HEK293 (cell line): ENCODE measurements around the gene CIAO1.
A peak's percentile ranks its signal among the peaks of the same experiment; 100 is the strongest.

Experiments
- CTCF ChIA-PET: fragments of 350-600 bp; formaldehyde crosslinking; extraction: SDS; loops from one replicate; lab custom pipeline; 2021; ENCODE audit warnings: antibody characterized with exemption; lab: Yijun Ruan, JAX
- POLR2A ChIA-PET: fragments of 300-600 bp; formaldehyde crosslinking; extraction: SDS; loops from one replicate; lab custom pipeline; 2020; ENCODE audit warnings: antibody characterized with exemption, inconsistent platforms; lab: Yijun Ruan, JAX
- H3K27ac ChIP-seq: fragments of 200-500 bp; sonication (Bioruptor generic); 2 replicates; pipeline ENCODE4 v1.5.1; 2014; ENCODE audit warnings: low read depth, low read length, control low read depth, inconsistent platforms; ENCODE audit errors: extremely low read depth
- H3K36me3 ChIP-seq, 2 experiments: fragments of 200-500 bp in 1 of 2; sonication (Bioruptor generic) in 1 of 2; 1 replicate in 1 of 2; 2 replicates in 1 of 2; pipeline ENCODE4 v1.5.1; 2014 to 2017; ENCODE audit warnings: inconsistent platforms in 2 of 2, low read length in 2 of 2; ENCODE audit not compliant: control insufficient read depth in 2 of 2, insufficient read depth in 1 of 2
- H3K4me1 ChIP-seq: fragments of 200-500 bp; sonication (Bioruptor generic); 2 replicates; pipeline ENCODE4 v1.5.1; 2014; ENCODE audit warnings: mild to moderate bottlenecking, low read length, inconsistent platforms; ENCODE audit not compliant: control insufficient read depth, insufficient read depth
- H3K4me3 ChIP-seq: 2 replicates; pipeline ENCODE4 v1.5.1; 2011; ENCODE audit warnings: low read depth, mild to moderate bottlenecking, control low read depth, low read length, moderate library complexity
- H3K9me3 ChIP-seq: fragments of 200-500 bp; sonication (Bioruptor generic); 2 replicates; pipeline ENCODE4 v1.5.1; 2014; ENCODE audit warnings: low read depth, low read length, inconsistent platforms; ENCODE audit not compliant: control insufficient read depth, insufficient read depth
- FEZF1 ChIP-seq: fragments of 450-650 bp; formaldehyde crosslinking; IDR thresholded peaks from 2 replicates; pipeline ENCODE4 v1.5.1; 2016; ENCODE audit warnings: missing biosample characterization, missing genetic modification characterization
- GLIS1 ChIP-seq: fragments of 450-650 bp; formaldehyde crosslinking; IDR thresholded peaks from 2 replicates; pipeline ENCODE4 v1.5.1; 2016; ENCODE audit warnings: missing biosample characterization, missing genetic modification characterization
- OVOL3 ChIP-seq: fragments of 450-650 bp; formaldehyde crosslinking; IDR thresholded peaks from 2 replicates; pipeline ENCODE4 v1.5.1; 2016; ENCODE audit warnings: missing biosample characterization, missing genetic modification characterization
- ZFP41 ChIP-seq: fragments of 450-650 bp; formaldehyde crosslinking; IDR thresholded peaks from 2 replicates; pipeline ENCODE4 v1.5.1; 2016; ENCODE audit warnings: missing biosample characterization, missing genetic modification characterization, borderline replicate concordance
- ZFP69B ChIP-seq: fragments of 450-650 bp; formaldehyde crosslinking; IDR thresholded peaks from 2 replicates; pipeline ENCODE4 v1.5.1; 2016; ENCODE audit warnings: missing biosample characterization, missing genetic modification characterization
- ZNF2 ChIP-seq: fragments of 450-650 bp; formaldehyde crosslinking; IDR thresholded peaks from 2 replicates; pipeline ENCODE4 v1.5.1; 2016; ENCODE audit warnings: missing biosample characterization, missing genetic modification characterization
- ZNF292 ChIP-seq: fragments of 450-650 bp; formaldehyde crosslinking; IDR thresholded peaks from 2 replicates; pipeline ENCODE4 v1.5.1; 2016; ENCODE audit warnings: low read depth, missing biosample characterization, missing genetic modification characterization, borderline replicate concordance
- ZNF311 ChIP-seq: fragments of 450-650 bp; formaldehyde crosslinking; IDR thresholded peaks from 2 replicates; pipeline ENCODE4 v1.5.1; 2017; ENCODE audit warnings: missing biosample characterization, missing genetic modification characterization, borderline replicate concordance
- ZNF510 ChIP-seq: fragments of 450-650 bp; formaldehyde crosslinking; IDR thresholded peaks from 2 replicates; pipeline ENCODE4 v1.5.1; 2018; ENCODE audit warnings: mild to moderate bottlenecking, missing genetic modification characterization, missing biosample characterization; ENCODE audit not compliant: insufficient replicate concordance
- ZNF529 ChIP-seq: fragments of 450-650 bp; formaldehyde crosslinking; IDR thresholded peaks from 2 replicates; pipeline ENCODE4 v1.5.1; 2017; ENCODE audit warnings: missing genetic modification characterization, missing biosample characterization; ENCODE audit not compliant: insufficient replicate concordance
- ZNF621 ChIP-seq: fragments of 450-650 bp; formaldehyde crosslinking; IDR thresholded peaks from 2 replicates; pipeline ENCODE4 v1.5.1; 2017; ENCODE audit warnings: missing biosample characterization, missing genetic modification characterization
- ZNF654 ChIP-seq: fragments of 450-650 bp; formaldehyde crosslinking; IDR thresholded peaks from 2 replicates; pipeline ENCODE4 v1.5.1; 2016; ENCODE audit warnings: low read depth, missing biosample characterization, missing genetic modification characterization
- ZNF768 ChIP-seq: fragments of 450-650 bp; formaldehyde crosslinking; IDR thresholded peaks from 2 replicates; pipeline ENCODE4 v1.5.1; 2018; ENCODE audit warnings: missing biosample characterization, mild to moderate bottlenecking, missing genetic modification characterization
- ZNF777 ChIP-seq: fragments of 450-650 bp; formaldehyde crosslinking; IDR thresholded peaks from 2 replicates; pipeline ENCODE4 v1.5.1; 2017; ENCODE audit warnings: missing biosample characterization, missing genetic modification characterization, borderline replicate concordance
- ZXDB ChIP-seq: fragments of 450-650 bp; formaldehyde crosslinking; IDR thresholded peaks from 2 replicates; pipeline ENCODE4 v1.5.1; 2016; ENCODE audit warnings: missing biosample characterization, missing genetic modification characterization
- TF ChIP-seq, protein P1 (sequence below): fragments of 450-650 bp; formaldehyde crosslinking; IDR thresholded peaks from 2 replicates; pipeline ENCODE4 v1.5.1; 2016; ENCODE audit warnings: missing biosample characterization, missing genetic modification characterization
- TF ChIP-seq, protein P2 (sequence below): fragments of 450-650 bp; formaldehyde crosslinking; IDR thresholded peaks from 2 replicates; pipeline ENCODE4 v1.5.1; 2017; ENCODE audit warnings: missing biosample characterization, missing genetic modification characterization
- TF ChIP-seq, protein P3 (sequence below): fragments of 450-650 bp; formaldehyde crosslinking; IDR thresholded peaks from 2 replicates; pipeline ENCODE4 v1.5.1; 2017; ENCODE audit warnings: missing biosample characterization, missing genetic modification characterization
- TF ChIP-seq, protein P4 (sequence below): fragments of 450-650 bp; formaldehyde crosslinking; IDR thresholded peaks from 2 replicates; pipeline ENCODE4 v1.5.1; 2017; ENCODE audit warnings: missing biosample characterization, missing genetic modification characterization

The CIAO1 gene

DNA sequence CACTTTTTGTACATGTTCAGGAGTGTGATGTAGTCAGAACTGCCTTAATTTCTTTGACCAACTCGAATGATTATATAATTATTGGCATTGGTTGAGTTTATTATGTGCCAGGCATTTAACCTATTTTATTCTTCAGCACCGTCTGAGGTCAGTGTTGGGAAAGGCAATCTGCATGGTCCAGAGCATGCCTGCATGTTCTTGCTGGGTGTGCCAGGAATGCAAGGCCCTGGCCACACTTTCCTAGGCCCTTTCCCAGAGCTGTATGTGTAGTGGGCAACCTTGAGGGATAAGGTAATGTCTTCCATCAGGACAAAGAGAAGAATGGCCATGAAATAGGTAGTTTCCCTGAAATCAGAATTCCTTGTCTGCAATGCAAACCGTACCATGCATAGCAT, 49.0 kb downstream of the CIAO1 start:
- ChIA-PET CTCF (no interaction called here), POLR2A (no interaction called here)
- Histone ChIP-seq H3K4me1 (no peaks in the 10 kb centered on the region), H3K4me3 (no peak overlapping the region), H3K9me3 (no peaks in the 10 kb centered on the region), H3K27ac (no peak overlapping the region), H3K36me3 (no peaks in the 10 kb centered on the region)
- TF ChIP-seq ZXDB (tag by site-specific recombination) (no peak), ZNF311 (tag by site-specific recombination) (no peak), ZNF292 (tag by site-specific recombination) (no peak), ZNF529 (tag by site-specific recombination) (no peak), OVOL3 (tag by site-specific recombination) (no peak), ZFP41 (tag by site-specific recombination) (no peak), ZNF2 (tag by site-specific recombination) (no peak), ZNF510 (tag by site-specific recombination) (no peak), GLIS1 (tag by site-specific recombination) (no peak), ZFP69B (no peak), ZNF621 (tag by site-specific recombination) (no peak), ZNF654 (tag by site-specific recombination) (no peak), ZNF768 (tag by site-specific recombination) (no peak), ZNF777 (tag by site-specific recombination) (no peak)
- TF ChIP-seq, protein P1, sequence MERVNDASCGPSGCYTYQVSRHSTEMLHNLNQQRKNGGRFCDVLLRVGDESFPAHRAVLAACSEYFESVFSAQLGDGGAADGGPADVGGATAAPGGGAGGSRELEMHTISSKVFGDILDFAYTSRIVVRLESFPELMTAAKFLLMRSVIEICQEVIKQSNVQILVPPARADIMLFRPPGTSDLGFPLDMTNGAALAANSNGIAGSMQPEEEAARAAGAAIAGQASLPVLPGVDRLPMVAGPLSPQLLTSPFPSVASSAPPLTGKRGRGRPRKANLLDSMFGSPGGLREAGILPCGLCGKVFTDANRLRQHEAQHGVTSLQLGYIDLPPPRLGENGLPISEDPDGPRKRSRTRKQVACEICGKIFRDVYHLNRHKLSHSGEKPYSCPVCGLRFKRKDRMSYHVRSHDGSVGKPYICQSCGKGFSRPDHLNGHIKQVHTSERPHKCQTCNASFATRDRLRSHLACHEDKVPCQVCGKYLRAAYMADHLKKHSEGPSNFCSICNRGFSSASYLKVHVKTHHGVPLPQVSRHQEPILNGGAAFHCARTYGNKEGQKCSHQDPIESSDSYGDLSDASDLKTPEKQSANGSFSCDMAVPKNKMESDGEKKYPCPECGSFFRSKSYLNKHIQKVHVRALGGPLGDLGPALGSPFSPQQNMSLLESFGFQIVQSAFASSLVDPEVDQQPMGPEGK (tag by site-specific recombination), result no peak
- TF ChIP-seq, protein P2, sequence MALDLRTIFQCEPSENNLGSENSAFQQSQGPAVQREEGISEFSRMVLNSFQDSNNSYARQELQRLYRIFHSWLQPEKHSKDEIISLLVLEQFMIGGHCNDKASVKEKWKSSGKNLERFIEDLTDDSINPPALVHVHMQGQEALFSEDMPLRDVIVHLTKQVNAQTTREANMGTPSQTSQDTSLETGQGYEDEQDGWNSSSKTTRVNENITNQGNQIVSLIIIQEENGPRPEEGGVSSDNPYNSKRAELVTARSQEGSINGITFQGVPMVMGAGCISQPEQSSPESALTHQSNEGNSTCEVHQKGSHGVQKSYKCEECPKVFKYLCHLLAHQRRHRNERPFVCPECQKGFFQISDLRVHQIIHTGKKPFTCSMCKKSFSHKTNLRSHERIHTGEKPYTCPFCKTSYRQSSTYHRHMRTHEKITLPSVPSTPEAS, result no peak
- TF ChIP-seq, protein P3, sequence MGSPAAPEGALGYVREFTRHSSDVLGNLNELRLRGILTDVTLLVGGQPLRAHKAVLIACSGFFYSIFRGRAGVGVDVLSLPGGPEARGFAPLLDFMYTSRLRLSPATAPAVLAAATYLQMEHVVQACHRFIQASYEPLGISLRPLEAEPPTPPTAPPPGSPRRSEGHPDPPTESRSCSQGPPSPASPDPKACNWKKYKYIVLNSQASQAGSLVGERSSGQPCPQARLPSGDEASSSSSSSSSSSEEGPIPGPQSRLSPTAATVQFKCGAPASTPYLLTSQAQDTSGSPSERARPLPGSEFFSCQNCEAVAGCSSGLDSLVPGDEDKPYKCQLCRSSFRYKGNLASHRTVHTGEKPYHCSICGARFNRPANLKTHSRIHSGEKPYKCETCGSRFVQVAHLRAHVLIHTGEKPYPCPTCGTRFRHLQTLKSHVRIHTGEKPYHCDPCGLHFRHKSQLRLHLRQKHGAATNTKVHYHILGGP, result no peak

DNA sequence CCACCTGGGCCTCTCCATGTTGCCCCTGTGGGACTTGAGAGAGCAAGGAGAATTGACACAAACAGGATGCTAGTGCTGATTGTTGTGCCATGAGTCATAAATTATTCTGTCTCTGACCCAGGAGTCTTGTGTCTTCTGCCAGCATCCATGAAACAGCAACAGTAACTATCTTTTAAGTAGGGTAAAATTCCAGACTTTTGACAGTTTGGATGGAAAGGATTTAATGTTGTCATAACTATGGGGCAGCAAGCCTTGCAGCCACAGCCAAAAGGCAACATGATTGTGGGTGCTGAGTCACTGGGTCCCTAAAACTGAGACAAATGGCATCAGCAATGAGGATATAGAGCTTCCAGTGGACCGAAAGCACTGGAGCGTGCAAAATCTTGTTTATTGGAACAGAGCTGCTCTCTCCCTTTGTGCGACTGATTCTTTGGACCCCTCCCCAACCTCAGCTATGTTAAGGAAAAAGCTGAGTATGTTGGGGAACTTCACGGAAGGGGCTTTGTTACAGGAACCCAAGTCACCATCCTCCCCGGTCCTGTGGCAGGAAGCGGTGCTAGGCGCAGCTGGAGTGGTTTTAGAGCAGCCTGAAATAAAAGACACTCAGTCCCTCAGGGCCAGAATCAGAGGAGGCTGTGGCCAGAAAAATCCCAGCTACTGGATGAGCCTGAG, 49.5 kb downstream of the CIAO1 start:
- H3K27ac ChIP-seq, result no peak overlapping the region
- CTCF ChIA-PET, result no interaction called here
- H3K36me3 ChIP-seq, result no peaks in the 10 kb centered on the region
- POLR2A ChIA-PET, result interaction anchor here (1.2 kb wide), 1 partner anchor 20 kb away, joined by 3 read pairs; the partner anchor contains the start of gene NCAPH
- H3K4me3 ChIP-seq, result no peak overlapping the region
- TF ChIP-seq, protein P4, sequence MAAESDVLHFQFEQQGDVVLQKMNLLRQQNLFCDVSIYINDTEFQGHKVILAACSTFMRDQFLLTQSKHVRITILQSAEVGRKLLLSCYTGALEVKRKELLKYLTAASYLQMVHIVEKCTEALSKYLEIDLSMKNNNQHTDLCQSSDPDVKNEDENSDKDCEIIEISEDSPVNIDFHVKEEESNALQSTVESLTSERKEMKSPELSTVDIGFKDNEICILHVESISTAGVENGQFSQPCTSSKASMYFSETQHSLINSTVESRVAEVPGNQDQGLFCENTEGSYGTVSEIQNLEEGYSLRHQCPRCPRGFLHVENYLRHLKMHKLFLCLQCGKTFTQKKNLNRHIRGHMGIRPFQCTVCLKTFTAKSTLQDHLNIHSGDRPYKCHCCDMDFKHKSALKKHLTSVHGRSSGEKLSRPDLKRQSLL (tag by site-specific recombination), result no peak
- TF ChIP-seq FEZF1 (tag by site-specific recombination), result peak; percentile 46
- H3K9me3 ChIP-seq, result no peaks in the 10 kb centered on the region
- H3K4me1 ChIP-seq, result no peaks in the 10 kb centered on the region
